Left cardiac atrium (tissue), 4 donors: ENCODE data around the gene SLC47A1. TPM values are rescaled to one million over a fixed set of nuclear protein-coding genes. Genes with fewer than 3 reads are reported as not detected.
"Not testable (repeated sequence)": the region's sequence is repeated elsewhere in the genome, so short reads cannot be mapped to it uniquely, and the experiment has no call there.

ENCODE experiments used
- ATAC-seq, 2 donors: fragments of 200-7000 bp; cut with Tn5 transposase; one replicate each; pipeline ENCODE4 v1.9.1; 2020; ENCODE audit warnings: mild to moderate bottlenecking in 2 of 2, moderate library complexity in 2 of 2
- DNase-seq: peaks from one replicate; pipeline ENCODE4 v3.0.0-alpha.2; 2020
- intact Hi-C, 2 donors: fragments of 100-400 bp; cut with DNase I; formaldehyde crosslinking; loops; one replicate each; pipeline versions ENCODE4 v1.14.1 to v1.15.1; 2022 to 2023
- total RNA-seq, 2 donors: library from RNA; stranded (reverse); fragmentation: NEBNext Ultra II Directional; extraction: Animal tissue kit (Norgen Biotek cat#: 25700); gene quantifications; one replicate each; pipeline ENCODE4 v1.2.1, GENCODE V29; 2021
- donor health status: DM: no; HTN: yes; CAD: no.
- donor health status: DM: no; HTN: yes; CAD: no; lungs with severe emphysema.
- donor health status: DM: yes; HTN: yes; CAD: no.
- donor health status: Dilated cardiomyopathy.

Gene SLC47A1
- total RNA-seq, 2 donors from 2014 or later, result 1.4 to 1.7 TPM

- intact Hi-C loops, result no loop called here
- peak; percentile 36 for DNase-seq
These were observed 46.4 kb downstream of the SLC47A1 start for GRCh38 chr17:19579867-19580565.

GRCh38 chr17:19580566-19580920, 46.9 kb downstream of the SLC47A1 start:
- intact Hi-C loops, ATAC-seq, DNase-seq: not testable (repeated sequence)

More at GRCh38 chr17:19579867-19580565, 46.4 kb downstream of the SLC47A1 start:
- peak; percentile 79 to 82 for ATAC-seq

GRCh38 chr17:19582152-19582551, 48.5 kb downstream of the SLC47A1 start:
- ATAC-seq, DNase-seq, intact Hi-C loops: not testable (repeated sequence)

GRCh38 chr17:19583871-19584270, 50.2 kb downstream of the SLC47A1 start:
- intact Hi-C loops, result no loop called here
- ATAC-seq, result no peak
- DNase-seq, result no peak

- ATAC-seq, result no peak
- intact Hi-C loops, result no loop called here
- no peak for DNase-seq
These were observed 56.8 kb downstream of the SLC47A1 start for GRCh38 chr17:19590451-19590850.

GRCh38 chr17:19590912-19591551, 57.4 kb downstream of the SLC47A1 start:
- no peak for DNase-seq
- intact Hi-C loops, result no loop called here
- ATAC-seq, result no peak

GRCh38 chr17:19592316-19592715, 58.7 kb downstream of the SLC47A1 start:
- ATAC-seq, result no peak
- intact Hi-C loops, result no loop called here
- DNase-seq, result no peak

- intact Hi-C loops, result no loop called here
- DNase-seq, result no peak
These were observed 63.2 kb downstream of the SLC47A1 start for GRCh38 chr17:19596869-19597268.

GRCh38 chr17:19610311-19610710, 76.7 kb downstream of the SLC47A1 start:
- no peak for ATAC-seq
- DNase-seq, result no peak
- intact Hi-C loops, result no loop called here

More at GRCh38 chr17:19596869-19597268, 63.2 kb downstream of the SLC47A1 start:
- ATAC-seq, result no peak

- ATAC-seq (no peak), DNase-seq (no peak)
- intact Hi-C loops, result no loop called here
These were observed 77.2 kb downstream of the SLC47A1 start for GRCh38 chr17:19610879-19611278.

GRCh38 chr17:19613979-19614378, 80.3 kb downstream of the SLC47A1 start:
- intact Hi-C loops, result no loop called here
- ATAC-seq, result no peak

GRCh38 chr17:19614900-19615299, 81.2 kb downstream of the SLC47A1 start:
- no peak for ATAC-seq
- intact Hi-C loops, result no loop called here
- DNase-seq, result no peak

More at GRCh38 chr17:19613979-19614378, 80.3 kb downstream of the SLC47A1 start:
- DNase-seq, result no peak

- ATAC-seq, result no peak
- no peak for DNase-seq
- intact Hi-C loops, result no loop called here
These were observed 84.4 kb downstream of the SLC47A1 start for GRCh38 chr17:19618015-19618414.

GRCh38 chr17:19619705-19620325, 86.2 kb downstream of the SLC47A1 start:
- ATAC-seq, result no peak
- intact Hi-C loops, result no loop called here
- no peak for DNase-seq

- no peak for DNase-seq
- intact Hi-C loops, result no loop called here
- no peak for ATAC-seq
These were observed 88.0 kb downstream of the SLC47A1 start for GRCh38 chr17:19621697-19622096.

- no peak for DNase-seq
- intact Hi-C loops, result no loop called here
- ATAC-seq, result no peak
These were observed 92.4 kb downstream of the SLC47A1 start for GRCh38 chr17:19626079-19626478.
